Lower leg skin (tissue), 3 donors: Measurements from ENCODE around the gene RAD51B.
"Not testable (repeated sequence)": the region's sequence is repeated elsewhere in the genome, so short reads cannot be mapped to it uniquely, and the experiment has no call there.

Experiments used
- CTCF ChIP-seq, 3 donors: fragments of 450-650 bp; IDR thresholded peaks; one replicate each; pipeline ENCODE4 v1.5.1; 2016; ENCODE audit warnings: antibody characterized with exemption in 3 of 3, mild to moderate bottlenecking in 3 of 3, moderate library complexity in 2 of 3
- POLR2A ChIP-seq, 2 donors: fragments of 450-650 bp; IDR thresholded peaks; one replicate each; pipeline ENCODE4 v1.6.1; 2016 to 2017; ENCODE audit warnings: antibody characterized with exemption in 2 of 2, mild to moderate bottlenecking in 1 of 2, moderate library complexity in 1 of 2

- TF ChIP-seq CTCF, POLR2A (IDR thresholded peaks at IDR 0.05): not testable (repeated sequence)
Observed at GRCh38 chr14:67967970-67968369, 148.4 kb downstream of the RAD51B start.
